Breast epithelium (tissue), 4 donors: ENCODE data around the gene MGAT2. TPM values are rescaled to one million over a fixed set of nuclear protein-coding genes. Genes with fewer than 3 reads are reported as not detected.

Experiments
- DNase-seq, 2 donors: peaks; one replicate each; pipeline ENCODE4 v3.0.0-alpha.2; 2019; ENCODE audit warnings: low spot score in 2 of 2
- H3K27ac ChIP-seq, 2 donors: fragments of 200-600 bp; sonication (generic) in 1 of 2; one replicate each; pipeline ENCODE4 v1.5.1; 2016 to 2019; ENCODE audit warnings: mild to moderate bottlenecking in 1 of 2
- H3K27me3 ChIP-seq, 2 donors: fragments of 200-600 bp; sonication (generic) in 1 of 2; one replicate each; pipeline versions ENCODE4 v1.5.1 to v1.6.0; 2017 to 2019; ENCODE audit warnings: control low read depth in 1 of 2, mild to moderate bottlenecking in 1 of 2
- H3K36me3 ChIP-seq: fragments of 200-600 bp; one replicate; pipeline ENCODE4 v1.5.1; 2019
- H3K4me1 ChIP-seq, 2 donors: fragments of 200-600 bp; sonication (generic); one replicate each; pipeline ENCODE4 v1.5.1; 2016 to 2019; ENCODE audit warnings: control low read depth in 1 of 2
- H3K4me3 ChIP-seq, 3 donors: fragments of 200-600 bp; sonication (generic); 1 replicate in 2 of 3; 2 replicates in 1 of 3; pipeline ENCODE4 v1.5.1; 2016 to 2019; ENCODE audit warnings: mild to moderate bottlenecking in 3 of 3, moderate library complexity in 2 of 3
- H3K9me3 ChIP-seq, 2 donors: fragments of 200-600 bp; sonication (generic) in 1 of 2; one replicate each; pipeline ENCODE4 v1.5.1; 2016 to 2019; ENCODE audit warnings: control low read depth in 1 of 2
- POLR2A ChIP-seq: fragments of 450-650 bp; IDR thresholded peaks from one replicate; pipeline ENCODE4 v1.6.1; 2016; ENCODE audit warnings: antibody characterized with exemption, mild to moderate bottlenecking, moderate library complexity
- POLR2AphosphoS5 ChIP-seq, 3 donors: sonication (generic); formaldehyde crosslinking; IDR thresholded peaks; one replicate each; pipeline ENCODE4 v1.6.1; 2017; ENCODE audit warnings: antibody characterized with exemption in 3 of 3
- intact Hi-C: fragments of 100-400 bp; cut with DNase I; formaldehyde crosslinking; loops from one replicate; pipeline ENCODE4 v1.15.1; 2023; ENCODE audit warnings: low total_unique reads
- total RNA-seq, 3 donors: library from RNA; depleted of rRNA; stranded (reverse); fragments of >200 nt; gene quantifications; one replicate each; pipeline ENCODE4 v1.1.0, GENCODE V29; 2016
- TF ChIP-seq, protein P1 (sequence below), 3 donors: fragments of 450-650 bp; IDR thresholded peaks; one replicate each; pipeline ENCODE4 v1.5.1; 2016 to 2017; ENCODE audit warnings: antibody characterized with exemption in 3 of 3, mild to moderate bottlenecking in 3 of 3, moderate library complexity in 3 of 3

The MGAT2 gene
- total RNA-seq, 3 donors from 2014 or later, result 21.6 to 24.9 (median 22.1) TPM

DNA sequence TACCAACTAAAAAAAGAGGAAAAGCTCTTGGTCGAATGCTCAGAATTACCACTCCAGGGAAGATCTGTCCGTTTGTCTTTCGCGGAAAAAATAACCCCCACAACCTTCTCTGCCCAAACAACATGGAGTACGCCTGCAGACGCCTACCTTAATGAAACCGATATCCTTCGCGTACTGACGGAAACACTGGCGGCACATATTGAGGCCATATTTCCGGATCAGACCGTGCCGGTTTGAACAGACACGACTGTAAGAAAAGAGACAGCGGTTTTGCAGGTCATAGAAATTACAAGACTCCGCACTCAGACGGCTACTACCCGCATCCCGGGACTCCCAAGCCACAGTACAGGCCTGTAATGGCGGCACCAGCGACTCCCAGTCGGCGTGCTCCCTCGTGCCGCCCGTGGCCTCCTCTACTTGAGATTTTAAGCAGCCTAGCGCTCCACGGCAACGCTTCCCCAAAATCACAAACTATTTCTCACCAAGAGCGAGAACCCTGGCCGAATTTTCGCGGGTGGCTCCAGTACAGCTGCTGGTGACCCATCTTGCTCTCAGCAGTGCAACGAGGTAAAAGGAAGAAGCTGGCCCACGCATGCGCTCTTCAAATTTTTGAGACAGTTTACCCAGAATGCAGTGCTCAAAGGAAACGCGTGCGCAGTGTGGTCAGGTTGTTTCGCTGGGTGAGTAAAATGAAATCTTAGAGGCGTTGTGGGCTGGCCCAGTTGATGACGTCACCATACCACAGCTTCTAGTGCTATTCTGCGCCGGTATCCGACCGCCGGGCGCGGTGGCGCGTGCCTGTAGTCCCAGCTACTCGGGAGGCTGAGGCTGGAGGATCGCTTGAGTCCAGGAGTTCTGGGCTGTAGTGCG lies 34.6 kb upstream of the MGAT2 start, which contains the start of gene RPS29:
RPS29 (minus strand) TSS at position 578 of the 870 bp plus-strand sequence; CDS start at position 544, 34 bp downstream.
- Histone ChIP-seq H3K27ac (peak within 1 kb of the TSS; percentile 87 to 97), H3K4me1 (peaks cover 0 to 8% of the 10 kb centered on the region in 2 donors), H3K9me3 (no peaks in the 10 kb centered on the region), H3K36me3 (peaks cover 4% of the 10 kb centered on the region), H3K27me3 (no peaks in the 10 kb centered on the region), H3K4me3 (peak within 1 kb of the TSS; percentile 68 to 96 (median 75))
- peak; percentile 98 for DNase-seq
- TF ChIP-seq POLR2AphosphoS5 (IDR thresholded peaks at IDR 0.05) (peak; percentile 90 to 96 (median 91)), POLR2A (peak; percentile 82)
- TF ChIP-seq, protein P1, sequence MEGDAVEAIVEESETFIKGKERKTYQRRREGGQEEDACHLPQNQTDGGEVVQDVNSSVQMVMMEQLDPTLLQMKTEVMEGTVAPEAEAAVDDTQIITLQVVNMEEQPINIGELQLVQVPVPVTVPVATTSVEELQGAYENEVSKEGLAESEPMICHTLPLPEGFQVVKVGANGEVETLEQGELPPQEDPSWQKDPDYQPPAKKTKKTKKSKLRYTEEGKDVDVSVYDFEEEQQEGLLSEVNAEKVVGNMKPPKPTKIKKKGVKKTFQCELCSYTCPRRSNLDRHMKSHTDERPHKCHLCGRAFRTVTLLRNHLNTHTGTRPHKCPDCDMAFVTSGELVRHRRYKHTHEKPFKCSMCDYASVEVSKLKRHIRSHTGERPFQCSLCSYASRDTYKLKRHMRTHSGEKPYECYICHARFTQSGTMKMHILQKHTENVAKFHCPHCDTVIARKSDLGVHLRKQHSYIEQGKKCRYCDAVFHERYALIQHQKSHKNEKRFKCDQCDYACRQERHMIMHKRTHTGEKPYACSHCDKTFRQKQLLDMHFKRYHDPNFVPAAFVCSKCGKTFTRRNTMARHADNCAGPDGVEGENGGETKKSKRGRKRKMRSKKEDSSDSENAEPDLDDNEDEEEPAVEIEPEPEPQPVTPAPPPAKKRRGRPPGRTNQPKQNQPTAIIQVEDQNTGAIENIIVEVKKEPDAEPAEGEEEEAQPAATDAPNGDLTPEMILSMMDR (IDR thresholded peaks at IDR 0.05), result no peak
- intact Hi-C loops, result no loop called here

DNA sequence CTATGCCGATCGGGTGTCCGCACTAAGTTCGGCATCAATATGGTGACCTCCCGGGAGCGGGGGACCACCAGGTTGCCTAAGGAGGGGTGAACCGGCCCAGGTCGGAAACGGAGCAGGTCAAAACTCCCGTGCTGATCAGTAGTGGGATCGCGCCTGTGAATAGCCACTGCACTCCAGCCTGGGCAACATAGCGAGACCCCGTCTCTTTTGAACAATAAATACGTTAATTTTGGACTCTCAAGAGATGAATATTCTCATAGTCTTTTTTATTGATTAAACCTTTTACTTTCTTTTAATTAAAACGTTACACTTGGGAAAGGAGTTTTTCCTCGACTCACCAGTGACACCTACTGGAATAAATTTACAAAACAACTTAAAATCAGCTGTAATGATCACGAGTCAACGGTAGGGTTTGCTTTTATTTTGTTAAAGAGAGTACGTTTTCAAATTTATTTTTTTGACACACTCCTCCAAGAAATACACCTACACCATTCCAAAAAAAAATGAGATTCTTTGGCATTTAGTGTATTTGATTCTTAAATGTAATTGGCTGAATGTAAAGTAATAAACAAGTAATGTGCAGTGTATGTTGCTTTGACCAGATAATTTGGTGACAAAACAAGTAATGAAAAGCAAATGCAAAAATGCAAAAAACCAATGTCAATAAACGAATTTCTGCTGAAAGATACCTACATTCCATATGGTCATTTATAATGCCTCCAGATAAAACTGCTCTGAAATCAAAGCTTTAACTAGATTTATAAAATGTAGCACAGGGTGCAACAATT lies 33.7 kb upstream of the MGAT2 start:
- Histone ChIP-seq H3K27me3 (no peaks in the 10 kb centered on the region), H3K36me3 (peaks cover 4% of the 10 kb centered on the region), H3K27ac (peak overlapping the region; percentile 87 to 97), H3K9me3 (no peaks in the 10 kb centered on the region), H3K4me3 (peak overlapping the region; percentile 68 to 96 (median 75)), H3K4me1 (peaks cover 0 to 8% of the 10 kb centered on the region in 2 donors)
- intact Hi-C loops, result no loop called here
- TF ChIP-seq, protein P1 (IDR thresholded peaks at IDR 0.05), result peak; percentile 87 to 91 (median 89)
- TF ChIP-seq POLR2AphosphoS5 (IDR thresholded peaks at IDR 0.05) (no peak), POLR2A (no peak)
- no peak for DNase-seq

DNA sequence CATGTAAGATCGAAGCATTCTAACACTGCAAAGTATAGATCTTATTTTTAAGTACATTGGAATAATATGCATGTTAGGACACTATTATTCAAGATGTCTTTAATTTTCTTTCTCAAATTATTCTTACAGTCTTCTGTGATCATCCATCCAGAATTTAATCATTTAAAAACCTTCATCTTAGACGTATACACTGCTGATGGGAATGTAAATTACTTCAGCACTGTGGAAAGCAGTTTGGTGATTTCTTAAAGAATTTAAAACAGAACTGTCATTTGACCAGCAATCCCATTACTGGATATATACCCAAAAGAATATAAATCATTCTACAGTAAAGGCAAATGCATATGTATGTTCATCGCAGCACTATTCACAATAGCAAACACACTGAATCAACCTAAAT lies 31.2 kb upstream of the MGAT2 start:
- Histone ChIP-seq H3K27me3 (no peaks in the 10 kb centered on the region), H3K36me3 (no peaks in the 10 kb centered on the region), H3K4me3 (no peak overlapping the region), H3K4me1 (peaks cover 0 to under 1% of the 10 kb centered on the region in 2 donors), H3K9me3 (no peaks in the 10 kb centered on the region), H3K27ac (no peak overlapping the region)
- DNase-seq, result no peak
- no peak for TF ChIP-seq POLR2A
- TF ChIP-seq, protein P1 (IDR thresholded peaks at IDR 0.05), result no peak
- TF ChIP-seq POLR2AphosphoS5 (IDR thresholded peaks at IDR 0.05), result no peak
- intact Hi-C loops, result no loop called here

DNA sequence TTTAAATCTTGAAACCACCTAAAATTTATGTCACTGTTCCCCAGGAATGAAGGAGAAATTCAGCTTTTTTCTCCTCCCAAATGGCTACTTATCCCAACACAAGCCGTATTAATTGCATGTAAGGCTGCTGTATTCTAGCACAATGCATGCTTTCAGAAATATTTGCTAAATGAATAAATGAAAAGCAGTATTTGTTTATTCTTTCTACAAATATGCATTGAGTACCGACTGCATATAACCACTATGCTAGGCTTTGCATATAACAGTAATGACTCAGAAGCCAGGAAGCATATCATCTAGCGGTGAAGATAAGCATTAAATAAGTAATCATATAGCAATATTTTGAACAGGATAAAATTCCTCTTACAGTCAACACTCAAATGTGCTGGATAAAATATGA lies 27.6 kb upstream of the MGAT2 start:
- TF ChIP-seq POLR2AphosphoS5 (IDR thresholded peaks at IDR 0.05), result no peak
- TF ChIP-seq, protein P1 (IDR thresholded peaks at IDR 0.05), result no peak
- no peak for TF ChIP-seq POLR2A
- Histone ChIP-seq H3K27me3 (no peaks in the 10 kb centered on the region), H3K27ac (no peak overlapping the region), H3K36me3 (no peaks in the 10 kb centered on the region), H3K4me1 (no peaks in the 10 kb centered on the region), H3K9me3 (no peaks in the 10 kb centered on the region), H3K4me3 (no peak overlapping the region)
- no peak for DNase-seq
- intact Hi-C loops, result no loop called here
